CD1c-positive myeloid dendritic cell (primary cell): ENCODE data around the gene LRCH2.
"Not testable (repeated sequence)": the region's sequence is repeated elsewhere in the genome, so short reads cannot be mapped to it uniquely, and the experiment has no call there.

Source experiments
- DNase-seq: peaks from one replicate; pipeline ENCODE4 v3.0.0-alpha.2; 2016; ENCODE audit errors: extremely low spot score

Gene LRCH2, protein sequence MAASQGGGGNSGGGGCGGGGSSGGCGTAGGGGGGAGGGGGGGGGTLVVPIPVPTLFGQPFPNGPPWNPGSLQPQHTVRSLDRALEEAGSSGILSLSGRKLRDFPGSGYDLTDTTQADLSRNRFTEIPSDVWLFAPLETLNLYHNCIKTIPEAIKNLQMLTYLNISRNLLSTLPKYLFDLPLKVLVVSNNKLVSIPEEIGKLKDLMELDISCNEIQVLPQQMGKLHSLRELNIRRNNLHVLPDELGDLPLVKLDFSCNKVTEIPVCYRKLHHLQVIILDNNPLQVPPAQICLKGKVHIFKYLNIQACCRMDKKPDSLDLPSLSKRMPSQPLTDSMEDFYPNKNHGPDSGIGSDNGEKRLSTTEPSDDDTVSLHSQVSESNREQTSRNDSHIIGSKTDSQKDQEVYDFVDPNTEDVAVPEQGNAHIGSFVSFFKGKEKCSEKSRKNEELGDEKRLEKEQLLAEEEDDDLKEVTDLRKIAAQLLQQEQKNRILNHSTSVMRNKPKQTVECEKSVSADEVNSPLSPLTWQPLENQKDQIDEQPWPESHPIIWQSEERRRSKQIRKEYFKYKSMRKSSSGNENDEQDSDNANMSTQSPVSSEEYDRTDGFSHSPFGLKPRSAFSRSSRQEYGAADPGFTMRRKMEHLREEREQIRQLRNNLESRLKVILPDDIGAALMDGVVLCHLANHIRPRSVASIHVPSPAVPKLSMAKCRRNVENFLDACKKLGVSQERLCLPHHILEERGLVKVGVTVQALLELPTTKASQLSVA

GRCh38 chrX:115233497-115234455, at the start of gene LRCH2:
Gene LRCH2, minus strand, starts transcription at chrX:115234096. Its CDS starts 55 bp downstream, at chrX:115234041.
- DNase-seq, result no peak

DNA sequence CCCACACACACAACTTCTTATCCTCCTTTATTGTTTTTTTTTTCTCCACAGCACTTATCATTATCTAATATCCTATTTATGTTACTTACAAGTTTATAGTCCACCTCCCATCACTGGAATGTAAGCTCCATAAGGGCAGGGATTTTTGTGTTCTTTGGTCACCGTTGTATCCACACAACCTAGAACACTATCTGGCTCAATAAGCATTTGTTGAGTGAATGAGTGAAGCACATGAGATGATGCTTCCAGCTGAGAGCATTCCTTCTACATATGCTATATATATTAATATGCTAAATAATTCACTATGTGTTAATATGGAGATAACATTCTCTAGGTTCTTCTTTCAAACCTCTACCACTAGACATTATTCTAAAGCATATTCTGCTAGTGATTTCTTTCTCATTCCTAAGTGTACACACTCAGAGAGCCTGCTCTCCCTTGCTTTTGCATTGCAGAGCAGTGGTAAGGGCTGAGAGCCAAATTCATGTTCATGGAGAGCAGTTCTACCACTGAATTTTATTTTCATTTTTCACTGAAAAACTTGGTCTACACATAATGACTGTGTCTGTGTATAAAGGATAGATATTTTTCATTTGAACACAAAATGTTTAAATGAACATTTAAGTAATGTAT, 35.3 kb upstream of the LRCH2 start:
- DNase-seq, result no peak

- DNase-seq, result no peak
Observed at GRCh38 chrX:115268421-115268820, 34.5 kb upstream of the LRCH2 start.

GRCh38 chrX:115266300-115266699, 32.4 kb upstream of the LRCH2 start:
- DNase-seq, result no peak

DNA sequence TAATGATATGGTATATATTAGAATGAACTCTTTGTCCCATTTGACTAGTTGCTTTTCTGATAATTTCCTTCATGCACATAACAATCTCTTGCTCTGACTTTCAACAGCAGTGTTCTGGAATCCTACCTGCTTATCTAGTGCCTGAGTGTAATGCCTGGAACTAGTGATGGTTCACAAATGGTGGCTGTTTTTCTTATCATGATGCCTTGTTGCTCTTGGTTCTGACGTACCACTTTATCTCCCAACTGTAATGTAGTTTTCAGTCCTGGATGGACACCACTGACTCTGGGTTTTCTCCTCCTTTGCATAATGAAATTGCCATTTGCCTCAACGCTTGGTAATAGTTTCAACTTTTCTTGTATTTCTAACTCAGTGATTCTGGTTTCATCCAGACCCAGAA, 30.1 kb upstream of the LRCH2 start:
- DNase-seq, result no peak

GRCh38 chrX:115261148-115261547, 27.3 kb upstream of the LRCH2 start:
- no peak for DNase-seq

DNA sequence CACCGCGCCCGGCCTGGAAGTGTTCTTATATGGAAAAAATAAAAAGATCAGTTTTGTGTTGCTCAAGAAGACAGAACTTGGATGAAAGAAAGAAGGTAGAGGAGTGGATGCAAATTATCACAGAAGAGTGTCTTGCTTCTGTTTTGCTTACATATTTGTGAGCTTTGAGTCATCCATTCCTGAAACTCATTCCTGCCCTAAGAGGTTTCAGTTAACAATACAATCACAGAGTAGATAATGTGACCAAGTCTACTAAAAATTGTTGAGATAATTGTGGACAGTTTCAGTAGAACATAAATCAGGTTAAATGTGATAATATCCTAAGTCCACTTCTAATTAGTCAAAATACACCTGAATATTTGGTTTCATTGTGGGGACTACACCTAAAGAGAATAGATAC, 26.4 kb upstream of the LRCH2 start:
- no peak for DNase-seq

DNA sequence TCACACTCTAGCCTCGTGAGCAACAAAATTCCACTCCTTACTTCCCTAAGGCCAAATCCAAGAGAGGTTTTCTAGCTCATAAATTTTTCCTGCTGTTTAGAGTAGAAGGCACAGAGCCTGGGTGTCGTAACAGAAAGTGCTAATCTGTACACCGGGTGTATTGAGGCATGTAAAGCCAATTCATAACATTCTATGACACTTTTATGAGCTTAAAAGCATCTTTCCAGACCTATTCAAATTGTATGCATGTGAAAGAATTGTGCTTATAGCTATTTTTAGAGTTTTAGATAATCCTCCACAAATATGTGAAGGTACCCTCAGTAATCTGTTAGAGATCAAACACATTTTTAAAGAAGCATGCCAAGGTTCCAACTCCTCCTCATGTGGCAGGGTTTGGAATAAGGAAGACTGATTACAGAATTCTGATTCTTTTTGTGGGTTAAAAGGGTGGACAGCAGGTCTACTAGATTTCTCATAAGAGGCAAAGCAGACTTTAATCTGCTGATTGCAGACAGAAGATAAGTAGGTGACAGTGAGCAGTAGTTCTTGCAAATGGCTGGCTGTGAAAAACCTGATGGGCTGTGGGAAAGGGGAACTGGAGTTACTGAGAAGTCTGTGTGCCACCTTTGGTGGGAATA, 25.5 kb upstream of the LRCH2 start:
- no peak for DNase-seq

DNA sequence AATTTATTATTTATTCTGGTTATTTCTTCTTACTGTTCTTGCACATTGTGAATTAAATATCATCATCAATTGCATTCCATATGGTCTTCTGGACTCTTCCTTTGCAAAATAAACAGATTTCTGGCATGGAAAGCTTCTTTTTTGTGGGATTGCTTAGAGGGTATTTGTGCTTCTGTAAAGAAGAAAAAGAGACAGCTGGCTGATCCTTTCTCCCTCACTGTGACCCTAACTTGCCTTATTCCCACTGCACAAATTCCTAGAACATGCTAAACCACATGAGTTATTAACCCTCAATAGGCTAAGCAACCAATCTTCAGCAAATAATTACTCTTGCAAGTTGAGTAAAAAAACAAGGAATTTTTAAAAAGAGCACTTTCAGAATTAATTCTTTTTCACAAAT, 23.8 kb upstream of the LRCH2 start:
- no peak for DNase-seq

DNA sequence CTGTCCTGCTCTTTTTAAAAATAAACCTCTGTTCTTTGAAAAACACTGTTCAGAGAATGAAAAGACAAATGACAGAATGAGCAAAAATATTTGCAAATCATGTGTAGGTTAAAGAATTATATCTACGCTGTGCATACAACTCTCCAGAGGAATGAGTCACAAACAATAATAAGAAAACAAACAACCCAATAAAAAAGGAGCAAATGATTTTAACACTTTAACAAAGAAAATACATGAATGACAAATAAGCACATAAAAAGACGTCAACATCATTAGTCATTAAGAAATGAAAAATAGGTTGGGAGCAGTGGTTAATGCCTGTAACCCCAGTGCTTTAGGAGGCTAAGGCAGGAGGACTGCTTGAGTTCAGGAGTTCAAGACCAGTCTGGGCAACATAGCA, 21.1 kb upstream of the LRCH2 start:
- no peak for DNase-seq

GRCh38 chrX:115251458-115252233, 17.8 kb upstream of the LRCH2 start:
- DNase-seq, result no peak

DNA sequence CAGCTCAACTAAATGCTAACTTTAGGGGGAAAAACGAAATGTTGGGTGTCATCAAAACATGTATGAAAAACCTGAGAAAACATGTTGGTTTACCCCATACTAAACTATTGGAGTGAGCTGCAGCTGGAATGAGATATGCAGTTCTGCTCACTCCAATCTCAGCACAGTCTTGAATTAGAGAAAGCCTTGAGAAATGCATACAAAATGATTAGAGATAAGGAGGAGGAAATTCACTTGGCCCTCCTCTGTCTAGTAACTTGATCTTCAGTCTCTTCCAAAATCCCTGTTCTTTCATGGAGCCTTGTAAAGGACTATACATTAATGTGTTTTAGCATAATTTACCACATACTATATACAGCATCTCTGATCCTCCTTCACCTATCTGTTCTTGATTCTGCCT, 3.2 kb upstream of the LRCH2 start:
- no peak for DNase-seq

- DNase-seq, result no peak
Observed at GRCh38 chrX:115236560-115236959, 2.7 kb upstream of the LRCH2 start.

GRCh38 chrX:115234461-115234860, 565 bp upstream of the LRCH2 start:
- no peak for DNase-seq

- no peak for DNase-seq
Observed at GRCh38 chrX:115232933-115233496, 881 bp downstream of the LRCH2 start.

GRCh38 chrX:115229337-115230003, 4.4 kb downstream of the LRCH2 start:
- DNase-seq, result no peak

DNA sequence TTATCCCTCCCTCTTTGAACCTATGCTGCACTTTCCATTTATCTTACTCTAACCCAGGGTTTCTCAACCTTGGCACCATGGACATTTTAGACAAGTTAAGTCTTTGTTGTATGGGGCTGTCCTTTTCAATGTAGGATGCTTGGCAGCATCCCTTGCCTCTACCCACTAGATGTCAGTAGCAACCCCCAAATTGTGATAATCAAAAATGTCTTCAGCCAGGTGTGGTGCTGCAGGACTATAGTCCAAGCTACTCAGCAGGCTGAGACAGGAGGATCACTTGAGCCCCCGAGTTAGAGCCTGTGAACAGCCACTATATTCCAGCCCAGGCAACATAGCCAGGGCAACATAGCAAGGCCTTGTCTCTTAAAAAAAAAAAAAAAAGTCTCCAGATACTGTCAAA, 7.0 kb downstream of the LRCH2 start:
- DNase-seq, result no peak

DNA sequence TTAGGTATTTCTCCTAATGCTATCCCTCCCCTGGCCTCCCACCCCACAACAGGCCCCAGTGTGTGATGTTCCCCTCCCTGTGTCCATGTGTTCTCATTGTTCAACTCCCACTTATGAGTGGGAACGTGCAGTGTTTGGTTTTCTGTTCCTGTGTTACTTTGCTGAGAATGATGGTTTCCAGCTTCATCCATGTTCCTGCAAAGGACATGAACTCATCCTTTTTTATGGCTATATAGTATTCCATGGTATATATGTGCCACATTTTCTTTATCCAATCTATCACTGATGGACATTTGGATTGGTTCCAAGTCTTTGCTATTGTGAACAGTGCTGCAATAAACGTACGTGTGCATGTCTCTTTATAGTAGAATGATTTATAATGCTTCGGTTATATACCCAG, 16.6 kb downstream of the LRCH2 start:
- DNase-seq, result not testable (repeated sequence)

DNA sequence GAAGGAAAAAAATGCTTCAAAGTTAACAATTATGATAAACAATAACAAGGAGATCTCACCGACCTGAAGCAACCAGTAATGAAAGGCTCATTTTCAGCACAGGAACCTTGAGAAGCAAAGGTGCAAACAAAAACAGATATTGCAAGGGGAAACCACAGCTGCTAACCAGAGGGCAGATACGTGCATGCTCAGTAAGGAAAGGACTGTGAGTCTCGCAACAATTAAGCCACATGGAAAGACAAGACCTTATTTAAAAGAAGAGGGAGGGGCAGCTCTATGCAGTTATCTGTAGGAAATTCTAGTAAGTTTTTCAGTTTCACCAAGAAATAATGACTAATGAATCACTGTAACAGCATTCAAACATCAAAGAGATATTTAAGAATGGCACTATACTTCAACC, 19.3 kb downstream of the LRCH2 start:
- no peak for DNase-seq
